ENCODE measurements around the gene CTNND2.

- TF ChIP-seq CTCF (conservative IDR thresholded peaks at IDR 0.05 in 1 of 2, IDR thresholded peaks at IDR 0.05 in 1 of 2; ENCODE audit: extremely low read depth in 1 of 2, insufficient read depth in 1 of 2, low read depth in 1 of 2, low read length in 2 of 2) = no peak
- TF ChIP-seq EZH2 (IDR thresholded peaks at IDR 0.05; ENCODE audit: borderline replicate concordance, low read length) = no peak
These were observed 385.6 kb downstream of the CTNND2 start for GRCh38 chr5:11518676-11519075.
